Measurements from ENCODE around the gene ABCC1.

DNA sequence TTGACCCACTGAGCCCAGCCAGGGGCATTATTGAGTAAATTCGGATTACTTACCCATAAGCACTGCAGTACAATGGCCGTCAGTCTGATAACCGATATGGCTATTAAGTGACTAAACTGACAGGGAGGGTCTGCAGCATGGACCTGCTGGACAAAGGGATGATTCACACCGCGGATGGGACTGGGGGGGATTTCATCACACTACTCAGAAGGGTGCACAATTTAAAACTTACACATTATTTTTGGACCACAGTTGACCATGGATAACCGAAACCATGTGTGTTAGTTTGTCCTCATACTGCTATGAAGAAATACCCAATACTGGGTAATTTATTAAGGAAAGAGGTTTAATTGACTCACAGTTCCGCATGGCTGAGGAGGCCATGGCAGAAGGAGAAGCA lies 167.4 kb downstream of the ABCC1 start:
- TF ChIP-seq, protein P1, sequence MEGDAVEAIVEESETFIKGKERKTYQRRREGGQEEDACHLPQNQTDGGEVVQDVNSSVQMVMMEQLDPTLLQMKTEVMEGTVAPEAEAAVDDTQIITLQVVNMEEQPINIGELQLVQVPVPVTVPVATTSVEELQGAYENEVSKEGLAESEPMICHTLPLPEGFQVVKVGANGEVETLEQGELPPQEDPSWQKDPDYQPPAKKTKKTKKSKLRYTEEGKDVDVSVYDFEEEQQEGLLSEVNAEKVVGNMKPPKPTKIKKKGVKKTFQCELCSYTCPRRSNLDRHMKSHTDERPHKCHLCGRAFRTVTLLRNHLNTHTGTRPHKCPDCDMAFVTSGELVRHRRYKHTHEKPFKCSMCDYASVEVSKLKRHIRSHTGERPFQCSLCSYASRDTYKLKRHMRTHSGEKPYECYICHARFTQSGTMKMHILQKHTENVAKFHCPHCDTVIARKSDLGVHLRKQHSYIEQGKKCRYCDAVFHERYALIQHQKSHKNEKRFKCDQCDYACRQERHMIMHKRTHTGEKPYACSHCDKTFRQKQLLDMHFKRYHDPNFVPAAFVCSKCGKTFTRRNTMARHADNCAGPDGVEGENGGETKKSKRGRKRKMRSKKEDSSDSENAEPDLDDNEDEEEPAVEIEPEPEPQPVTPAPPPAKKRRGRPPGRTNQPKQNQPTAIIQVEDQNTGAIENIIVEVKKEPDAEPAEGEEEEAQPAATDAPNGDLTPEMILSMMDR (IDR thresholded peaks at IDR 0.05) = no peak
- TF ChIP-seq YY1 (IDR thresholded peaks at IDR 0.05; ENCODE audit: low read depth) (no peak), RXRA (IDR thresholded peaks at IDR 0.05; ENCODE audit: borderline replicate concordance, low read depth) (no peak), FOXJ3 (CRISPR knock-in tag; IDR thresholded peaks at IDR 0.05) (no peak), USF2 (IDR thresholded peaks at IDR 0.05; ENCODE audit: borderline replicate concordance, low read depth, low read length) (no peak), MAX (IDR thresholded peaks at IDR 0.05; ENCODE audit: low read depth) (no peak), POLR2AphosphoS5 (IDR thresholded peaks at IDR 0.05; ENCODE audit: low read depth, low read length) (no peak), RAD21 (IDR thresholded peaks at IDR 0.05; ENCODE audit: low read length) (no peak)

Measured in SK-N-SH (cell line).